SK-N-SH treated with all-trans-retinoic acid at 6 μM for 48 hours (cell line): Measurements from ENCODE around the gene FAM118A.

ENCODE experiments used
- ATAC-seq: fragments of 200-7000 bp; cut with Tn5 transposase; 3 replicates; pipeline ENCODE4 v1.9.1; 2020; ENCODE audit warnings: mild to moderate bottlenecking, moderate library complexity
- ARNTL ChIP-seq: fragments of 450-650 bp; formaldehyde crosslinking; IDR thresholded peaks from 2 replicates; pipeline ENCODE4 v1.5.0; 2020; ENCODE audit warnings: low read depth, mild to moderate bottlenecking, moderate library complexity, borderline replicate concordance
- BACH2 ChIP-seq: fragments of 250-450 bp; sonication (Bioruptor Pico); IDR thresholded peaks from 2 replicates; pipeline ENCODE4 v1.9.0; 2021; ENCODE audit warnings: mild to moderate bottlenecking, borderline replicate concordance
- CREB5 ChIP-seq: fragments of 250-450 bp; sonication (Bioruptor Pico); IDR thresholded peaks from 2 replicates; pipeline ENCODE4 v1.5.1; 2020; ENCODE audit warnings: low read depth, mild to moderate bottlenecking, moderate library complexity
- CSDC2 ChIP-seq: fragments of 250-450 bp; sonication (Bioruptor Pico); IDR thresholded peaks from 2 replicates; pipeline ENCODE4 v1.5.0; 2020; ENCODE audit warnings: mild to moderate bottlenecking, moderate library complexity
- CSRNP3 ChIP-seq: fragments of 250-450 bp; sonication (Bioruptor Pico); IDR thresholded peaks from 2 replicates; pipeline ENCODE4 v1.5.1; 2021; ENCODE audit warnings: mild to moderate bottlenecking, moderate library complexity
- ESRRG ChIP-seq: fragments of 250-450 bp; sonication (Bioruptor Pico); IDR thresholded peaks from 2 replicates; pipeline ENCODE4 v1.6.1; 2021; ENCODE audit warnings: mild to moderate bottlenecking
- GLIS3 ChIP-seq: fragments of 250-450 bp; sonication (Bioruptor Pico); IDR thresholded peaks from 2 replicates; pipeline ENCODE4 v1.5.0; 2020; ENCODE audit warnings: mild to moderate bottlenecking, moderate library complexity
- OSR1 ChIP-seq: fragments of 250-450 bp; sonication (Bioruptor Pico); IDR thresholded peaks from 2 replicates; pipeline ENCODE4 v1.8.0; 2022; ENCODE audit warnings: moderate library complexity, mild to moderate bottlenecking, inconsistent platforms
- PATZ1 ChIP-seq: fragments of 250-450 bp; sonication (Bioruptor Pico); IDR thresholded peaks from 2 replicates; pipeline ENCODE4 v1.8.0; 2020; ENCODE audit warnings: mild to moderate bottlenecking, moderate library complexity, borderline replicate concordance
- PPARA ChIP-seq: fragments of 250-450 bp; sonication (Bioruptor Pico); IDR thresholded peaks from 2 replicates; pipeline ENCODE4 v1.5.0; 2020; ENCODE audit warnings: mild to moderate bottlenecking, borderline replicate concordance
- RARB ChIP-seq: fragments of 250-450 bp; sonication (Bioruptor Pico); IDR thresholded peaks from 2 replicates; pipeline ENCODE4 v1.8.0; 2021; ENCODE audit warnings: mild to moderate bottlenecking, moderate library complexity
- SNAI2 ChIP-seq: fragments of 250-450 bp; sonication (Bioruptor Pico); IDR thresholded peaks from 2 replicates; pipeline ENCODE4 v1.5.0; 2020; ENCODE audit warnings: mild to moderate bottlenecking, moderate library complexity
- TCF4 ChIP-seq: fragments of 250-450 bp; sonication (Bioruptor Pico); IDR thresholded peaks from 2 replicates; pipeline ENCODE4 v1.8.0; 2021; ENCODE audit warnings: mild to moderate bottlenecking, moderate library complexity, borderline replicate concordance
- TOX ChIP-seq: fragments of 250-450 bp; sonication (Bioruptor Pico); IDR thresholded peaks from 2 replicates; pipeline ENCODE4 v1.8.0; 2021; ENCODE audit warnings: mild to moderate bottlenecking, moderate library complexity, borderline replicate concordance
- TSHZ2 ChIP-seq: fragments of 250-450 bp; sonication (Bioruptor Pico); IDR thresholded peaks from 2 replicates; pipeline ENCODE4 v1.5.0; 2020; ENCODE audit warnings: mild to moderate bottlenecking, moderate library complexity
- ZC3H10 ChIP-seq: fragments of 250-450 bp; sonication (Bioruptor Pico); IDR thresholded peaks from 2 replicates; pipeline ENCODE4 v1.5.1; 2021; ENCODE audit warnings: mild to moderate bottlenecking, moderate library complexity
- ZFP3 ChIP-seq: fragments of 250-450 bp; sonication (Bioruptor Pico); IDR thresholded peaks from 2 replicates; pipeline ENCODE4 v1.5.0; 2020; ENCODE audit warnings: mild to moderate bottlenecking, moderate library complexity
- ZFP30 ChIP-seq: fragments of 450-650 bp; formaldehyde crosslinking; IDR thresholded peaks from 2 replicates; pipeline ENCODE4 v1.5.0; 2022; ENCODE audit warnings: mild to moderate bottlenecking, moderate library complexity
- ZNF565 ChIP-seq: fragments of 450-650 bp; formaldehyde crosslinking; conservative IDR thresholded peaks from 2 replicates; pipeline ENCODE4 v1.5.0; 2020; ENCODE audit warnings: low read depth, mild to moderate bottlenecking, moderate library complexity
- ZNF70 ChIP-seq: fragments of 450-650 bp; formaldehyde crosslinking; IDR thresholded peaks from 2 replicates; pipeline ENCODE4 v1.5.0; 2020; ENCODE audit warnings: mild to moderate bottlenecking, moderate library complexity
- ZNF8 ChIP-seq: fragments of 450-650 bp; formaldehyde crosslinking; IDR thresholded peaks from 2 replicates; pipeline ENCODE4 v1.5.0; 2020; ENCODE audit warnings: mild to moderate bottlenecking, moderate library complexity
- TF ChIP-seq, protein P1 (sequence below): fragments of 250-450 bp; sonication (Bioruptor Pico); IDR thresholded peaks from 2 replicates; pipeline ENCODE4 v1.8.0; 2021; ENCODE audit warnings: low read depth, mild to moderate bottlenecking, moderate library complexity, borderline replicate concordance

Gene FAM118A

GRCh38 chr22:45316796-45317526, 7.2 kb downstream of the FAM118A start:
- ATAC-seq = no peak
- TF ChIP-seq BACH2 (CRISPR knock-in tag) = no peak
- TF ChIP-seq OSR1 = no peak
- TF ChIP-seq TSHZ2 (CRISPR knock-in tag) = no peak
- no peak for TF ChIP-seq PPARA (CRISPR knock-in tag)
- TF ChIP-seq CREB5 = no peak
- TF ChIP-seq ARNTL (CRISPR knock-in tag) = no peak
- no peak for TF ChIP-seq ZFP3
- no peak for TF ChIP-seq SNAI2 (CRISPR knock-in tag)
- no peak for TF ChIP-seq CSRNP3 (CRISPR knock-in tag)
- TF ChIP-seq TOX (CRISPR knock-in tag) = no peak
- TF ChIP-seq CSDC2 (CRISPR knock-in tag) = no peak
- TF ChIP-seq ZNF70 (CRISPR knock-in tag) = no peak
- TF ChIP-seq ZNF565 (CRISPR knock-in tag) = no peak

GRCh38 chr22:45317551-45318167, 7.9 kb downstream of the FAM118A start:
- no peak for TF ChIP-seq ESRRG (CRISPR knock-in tag)
- no peak for TF ChIP-seq PPARA (CRISPR knock-in tag)
- TF ChIP-seq ZFP3 = no peak
- TF ChIP-seq CSDC2 (CRISPR knock-in tag) = no peak
- TF ChIP-seq ZC3H10 (CRISPR knock-in tag) = no peak
- no peak for TF ChIP-seq BACH2 (CRISPR knock-in tag)
- TF ChIP-seq ZNF70 (CRISPR knock-in tag) = no peak
- no peak for TF ChIP-seq GLIS3 (CRISPR knock-in tag)
- no peak for TF ChIP-seq PATZ1 (CRISPR knock-in tag)
- no peak for TF ChIP-seq CREB5
- TF ChIP-seq, protein P1, sequence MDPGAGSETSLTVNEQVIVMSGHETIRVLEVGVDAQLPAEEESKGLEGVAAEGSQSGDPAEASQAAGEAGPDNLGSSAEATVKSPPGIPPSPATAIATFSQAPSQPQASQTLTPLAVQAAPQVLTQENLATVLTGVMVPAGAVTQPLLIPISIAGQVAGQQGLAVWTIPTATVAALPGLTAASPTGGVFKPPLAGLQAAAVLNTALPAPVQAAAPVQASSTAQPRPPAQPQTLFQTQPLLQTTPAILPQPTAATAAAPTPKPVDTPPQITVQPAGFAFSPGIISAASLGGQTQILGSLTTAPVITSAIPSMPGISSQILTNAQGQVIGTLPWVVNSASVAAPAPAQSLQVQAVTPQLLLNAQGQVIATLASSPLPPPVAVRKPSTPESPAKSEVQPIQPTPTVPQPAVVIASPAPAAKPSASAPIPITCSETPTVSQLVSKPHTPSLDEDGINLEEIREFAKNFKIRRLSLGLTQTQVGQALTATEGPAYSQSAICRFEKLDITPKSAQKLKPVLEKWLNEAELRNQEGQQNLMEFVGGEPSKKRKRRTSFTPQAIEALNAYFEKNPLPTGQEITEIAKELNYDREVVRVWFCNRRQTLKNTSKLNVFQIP = no peak
- TF ChIP-seq OSR1 = no peak
- TF ChIP-seq RARB = no peak
- no peak for TF ChIP-seq ZFP30 (CRISPR knock-in tag)
- TF ChIP-seq CSRNP3 (CRISPR knock-in tag) = no peak
- no peak for TF ChIP-seq ZNF8 (CRISPR knock-in tag)
- TF ChIP-seq TCF4 (CRISPR knock-in tag) = no peak
- TF ChIP-seq TSHZ2 (CRISPR knock-in tag) = no peak
- no peak for TF ChIP-seq ARNTL (CRISPR knock-in tag)
- TF ChIP-seq, all 23 proteins: peak for 0
- ATAC-seq = peak; percentile 80
